Adrenal gland (tissue), 5 donors: ENCODE results near the gene PKD2L1.

Experiments used
- POLR2A ChIP-seq, 2 donors: fragments of 450-650 bp; IDR thresholded peaks; one replicate each; pipeline ENCODE4 v1.6.1; 2017; ENCODE audit warnings: antibody characterized with exemption in 2 of 2, mild to moderate bottlenecking in 2 of 2, moderate library complexity in 1 of 2
- TF ChIP-seq, protein P1 (sequence below), 6 experiments: fragments of 450-650 bp in 4 of 6; fragments of 200-600 bp in 2 of 6; sonication (generic) in 1 of 6; IDR thresholded peaks; 1 replicate in 5 of 6; 2 replicates in 1 of 6; pipeline versions ENCODE4 v1.5.1 to v1.8.0; 2016 to 2021; ENCODE audit warnings: antibody characterized with exemption in 6 of 6, mild to moderate bottlenecking in 2 of 6, moderate library complexity in 1 of 6
- donor health status: DM: no; HTN: no; CAD: no.

GRCh38 chr10:100344241-100344788, 14.3 kb upstream of the PKD2L1 start:
- TF ChIP-seq, protein P1, sequence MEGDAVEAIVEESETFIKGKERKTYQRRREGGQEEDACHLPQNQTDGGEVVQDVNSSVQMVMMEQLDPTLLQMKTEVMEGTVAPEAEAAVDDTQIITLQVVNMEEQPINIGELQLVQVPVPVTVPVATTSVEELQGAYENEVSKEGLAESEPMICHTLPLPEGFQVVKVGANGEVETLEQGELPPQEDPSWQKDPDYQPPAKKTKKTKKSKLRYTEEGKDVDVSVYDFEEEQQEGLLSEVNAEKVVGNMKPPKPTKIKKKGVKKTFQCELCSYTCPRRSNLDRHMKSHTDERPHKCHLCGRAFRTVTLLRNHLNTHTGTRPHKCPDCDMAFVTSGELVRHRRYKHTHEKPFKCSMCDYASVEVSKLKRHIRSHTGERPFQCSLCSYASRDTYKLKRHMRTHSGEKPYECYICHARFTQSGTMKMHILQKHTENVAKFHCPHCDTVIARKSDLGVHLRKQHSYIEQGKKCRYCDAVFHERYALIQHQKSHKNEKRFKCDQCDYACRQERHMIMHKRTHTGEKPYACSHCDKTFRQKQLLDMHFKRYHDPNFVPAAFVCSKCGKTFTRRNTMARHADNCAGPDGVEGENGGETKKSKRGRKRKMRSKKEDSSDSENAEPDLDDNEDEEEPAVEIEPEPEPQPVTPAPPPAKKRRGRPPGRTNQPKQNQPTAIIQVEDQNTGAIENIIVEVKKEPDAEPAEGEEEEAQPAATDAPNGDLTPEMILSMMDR (IDR thresholded peaks at IDR 0.05) = no peak
- TF ChIP-seq POLR2A (IDR thresholded peaks at IDR 0.05) = no peak
